ENCODE data around the gene BICD2. TPM values are rescaled to one million over a fixed set of nuclear protein-coding genes. Genes with fewer than 3 reads are reported as not detected.

The BICD2 gene
- total RNA-seq, 1 donor from 2014 or later, result 25.5 TPM

GRCh38 chr9:92745881-92746280 is 18.8 kb downstream of the BICD2 start:
- H3K27me3 Mint-ChIP-seq, result no peaks in the 10 kb centered on the region
- no peaks in the 10 kb centered on the region for H3K36me3 Mint-ChIP-seq (ENCODE audit: insufficient read depth)
- peaks cover 3% of the 10 kb centered on the region for H3K4me1 Mint-ChIP-seq (ENCODE audit: low read depth)
- H3K27ac Mint-ChIP-seq, result no peak overlapping the region
- no peak for TF ChIP-seq CTCF (IDR thresholded peaks at IDR 0.05; ENCODE audit: unreplicated experiment)
- H3K4me3 Mint-ChIP-seq (ENCODE audit: low read depth), result no peak overlapping the region
- no peak for DNase-seq (ENCODE audit: low spot score, unreplicated experiment)
- no peaks in the 10 kb centered on the region for H3K9me3 Mint-ChIP-seq (ENCODE audit: low read depth)

DNA sequence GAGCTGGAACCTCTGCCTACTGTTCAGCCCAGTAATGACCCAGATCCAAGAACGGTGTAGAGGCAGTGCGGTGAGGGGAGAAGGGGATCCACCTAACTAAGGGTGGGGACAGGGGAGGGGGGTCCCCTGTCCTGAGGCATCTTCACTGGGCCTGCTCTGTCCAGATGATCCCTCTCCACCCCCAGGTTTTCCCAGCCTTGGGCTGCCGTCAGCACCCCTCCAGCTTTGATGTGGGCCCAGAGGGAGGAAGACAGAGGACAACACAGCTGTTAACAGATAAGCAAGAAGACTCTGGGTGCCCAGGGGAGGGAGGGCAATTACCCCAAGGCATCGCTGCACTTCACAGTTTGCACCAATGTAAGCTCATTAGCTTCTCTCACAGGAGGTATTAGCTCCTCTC is 19.3 kb downstream of the BICD2 start:
- Mint-ChIP-seq H3K4me3 (ENCODE audit: low read depth) (no peak overlapping the region), H3K27ac (no peak overlapping the region), H3K27me3 (no peaks in the 10 kb centered on the region), H3K4me1 (ENCODE audit: low read depth) (peaks cover 3% of the 10 kb centered on the region), H3K36me3 (ENCODE audit: insufficient read depth) (no peaks in the 10 kb centered on the region), H3K9me3 (ENCODE audit: low read depth) (no peaks in the 10 kb centered on the region)
- no peak for TF ChIP-seq CTCF (IDR thresholded peaks at IDR 0.05; ENCODE audit: unreplicated experiment)
- DNase-seq (ENCODE audit: low spot score, unreplicated experiment), result no peak

DNA sequence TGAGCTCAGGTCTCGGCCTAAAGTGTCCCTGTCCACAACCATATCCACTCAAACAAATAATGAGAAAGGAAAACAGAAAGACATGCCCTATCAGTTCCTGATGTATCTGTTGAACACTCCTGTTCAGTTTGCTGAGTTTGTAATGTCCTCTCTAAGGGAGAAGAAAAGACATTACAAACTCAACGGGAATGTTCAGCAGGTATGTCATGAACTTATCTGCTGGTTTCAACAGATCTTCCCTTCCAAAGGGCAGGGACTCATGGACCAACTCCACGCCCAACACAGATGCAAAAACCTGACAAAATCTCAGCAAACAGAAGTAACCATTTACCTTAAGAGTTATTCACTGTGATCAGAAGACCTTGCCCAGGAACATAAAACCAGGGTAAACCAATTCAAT is 23.7 kb downstream of the BICD2 start:
- H3K36me3 Mint-ChIP-seq (ENCODE audit: insufficient read depth), result no peaks in the 10 kb centered on the region
- TF ChIP-seq CTCF (IDR thresholded peaks at IDR 0.05; ENCODE audit: unreplicated experiment), result no peak
- H3K4me3 Mint-ChIP-seq (ENCODE audit: low read depth), result no peak overlapping the region
- H3K9me3 Mint-ChIP-seq (ENCODE audit: low read depth), result no peaks in the 10 kb centered on the region
- no peak overlapping the region for H3K27ac Mint-ChIP-seq
- H3K4me1 Mint-ChIP-seq (ENCODE audit: low read depth), result peaks cover 4% of the 10 kb centered on the region
- no peak for DNase-seq (ENCODE audit: low spot score, unreplicated experiment)
- no peaks in the 10 kb centered on the region for H3K27me3 Mint-ChIP-seq

DNA sequence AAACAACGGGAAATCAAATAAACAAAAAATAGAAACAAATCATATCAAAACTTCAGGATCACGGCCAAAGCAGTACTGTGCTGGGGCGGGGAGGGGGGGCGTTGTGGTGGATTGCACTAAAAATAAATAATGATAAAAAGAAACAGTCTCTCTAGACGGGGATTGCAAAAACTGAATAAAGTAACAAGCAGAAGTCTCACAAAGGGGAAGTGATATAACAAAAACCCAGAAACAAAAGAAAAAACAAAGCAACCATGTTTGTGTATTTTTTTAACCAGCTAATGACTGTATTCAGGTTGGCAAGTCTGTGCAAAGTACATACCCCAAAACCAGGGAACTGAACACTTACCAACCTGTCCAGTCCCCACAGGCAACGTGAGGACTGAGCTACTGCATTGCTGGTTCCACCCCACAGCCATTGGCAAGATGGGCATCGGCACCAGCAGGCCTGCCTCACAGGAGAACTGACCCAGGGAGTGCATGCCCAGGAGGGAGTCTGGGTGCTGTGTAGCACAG is 24.1 kb downstream of the BICD2 start:
- no peak for TF ChIP-seq CTCF (IDR thresholded peaks at IDR 0.05; ENCODE audit: unreplicated experiment)
- peak overlapping the region; percentile 2 for H3K27ac Mint-ChIP-seq

DNA sequence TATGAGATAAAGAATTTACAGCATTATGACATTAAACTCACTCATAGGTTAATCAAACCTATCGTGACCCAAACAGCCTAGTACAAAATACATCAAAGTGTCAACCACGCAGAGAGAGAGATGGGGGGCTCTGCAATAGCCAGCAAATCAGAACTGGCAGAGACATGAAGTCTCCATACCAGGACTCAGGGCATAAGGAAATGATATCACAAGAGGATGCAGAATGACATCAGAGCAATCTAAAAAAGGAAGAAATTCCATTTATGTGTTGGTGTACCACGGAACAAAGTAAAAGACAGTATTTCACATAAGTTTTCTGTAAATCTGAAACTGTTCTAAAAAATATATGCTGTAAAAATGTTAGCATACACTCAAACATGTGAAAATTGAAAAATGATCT is 24.6 kb downstream of the BICD2 start:
- H3K27ac Mint-ChIP-seq, result peak overlapping the region; percentile 2
- no peaks in the 10 kb centered on the region for H3K27me3 Mint-ChIP-seq
- DNase-seq (ENCODE audit: low spot score, unreplicated experiment), result no peak
- no peak overlapping the region for H3K4me3 Mint-ChIP-seq (ENCODE audit: low read depth)
- H3K9me3 Mint-ChIP-seq (ENCODE audit: low read depth), result no peaks in the 10 kb centered on the region
- H3K36me3 Mint-ChIP-seq (ENCODE audit: insufficient read depth), result no peaks in the 10 kb centered on the region
- peaks cover 6% of the 10 kb centered on the region for H3K4me1 Mint-ChIP-seq (ENCODE audit: low read depth)
- no peak for TF ChIP-seq CTCF (IDR thresholded peaks at IDR 0.05; ENCODE audit: unreplicated experiment)

More for the DNA sequence above, 24.1 kb downstream of the BICD2 start:
- Mint-ChIP-seq H3K4me3 (ENCODE audit: low read depth) (no peak overlapping the region), H3K27me3 (no peaks in the 10 kb centered on the region), H3K9me3 (ENCODE audit: low read depth) (no peaks in the 10 kb centered on the region), H3K36me3 (ENCODE audit: insufficient read depth) (no peaks in the 10 kb centered on the region), H3K4me1 (ENCODE audit: low read depth) (peaks cover 6% of the 10 kb centered on the region)
- no peak for DNase-seq (ENCODE audit: low spot score, unreplicated experiment)
